ENCODE data around the gene EEF2K. TPM values are rescaled to one million over a fixed set of nuclear protein-coding genes. Genes with fewer than 3 reads are reported as not detected.

EEF2K gene
- total RNA-seq, 3 donors from 2014 or later: 23.3 to 40.5 (median 30.0) TPM

GRCh38 chr16:22203091-22203490, 3.0 kb upstream of the EEF2K start:
- no peaks in the 10 kb centered on the region for H3K36me3 ChIP-seq
- intact Hi-C loops (cut with DNase I; ENCODE audit: low total_unique reads): no loop called here
- H3K4me1 ChIP-seq: peaks cover 0 to 9% of the 10 kb centered on the region in 2 donors
- no peak overlapping the region for H3K4me3 ChIP-seq
- TF ChIP-seq, protein P1, sequence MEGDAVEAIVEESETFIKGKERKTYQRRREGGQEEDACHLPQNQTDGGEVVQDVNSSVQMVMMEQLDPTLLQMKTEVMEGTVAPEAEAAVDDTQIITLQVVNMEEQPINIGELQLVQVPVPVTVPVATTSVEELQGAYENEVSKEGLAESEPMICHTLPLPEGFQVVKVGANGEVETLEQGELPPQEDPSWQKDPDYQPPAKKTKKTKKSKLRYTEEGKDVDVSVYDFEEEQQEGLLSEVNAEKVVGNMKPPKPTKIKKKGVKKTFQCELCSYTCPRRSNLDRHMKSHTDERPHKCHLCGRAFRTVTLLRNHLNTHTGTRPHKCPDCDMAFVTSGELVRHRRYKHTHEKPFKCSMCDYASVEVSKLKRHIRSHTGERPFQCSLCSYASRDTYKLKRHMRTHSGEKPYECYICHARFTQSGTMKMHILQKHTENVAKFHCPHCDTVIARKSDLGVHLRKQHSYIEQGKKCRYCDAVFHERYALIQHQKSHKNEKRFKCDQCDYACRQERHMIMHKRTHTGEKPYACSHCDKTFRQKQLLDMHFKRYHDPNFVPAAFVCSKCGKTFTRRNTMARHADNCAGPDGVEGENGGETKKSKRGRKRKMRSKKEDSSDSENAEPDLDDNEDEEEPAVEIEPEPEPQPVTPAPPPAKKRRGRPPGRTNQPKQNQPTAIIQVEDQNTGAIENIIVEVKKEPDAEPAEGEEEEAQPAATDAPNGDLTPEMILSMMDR (IDR thresholded peaks at IDR 0.05): no peak
- no peak for TF ChIP-seq POLR2AphosphoS5 (IDR thresholded peaks at IDR 0.05)
- no peak for DNase-seq (ENCODE audit: low spot score in 2 of 2)
- H3K27me3 ChIP-seq: no peaks in the 10 kb centered on the region
- H3K9me3 ChIP-seq: no peaks in the 10 kb centered on the region
- no peak overlapping the region for H3K27ac ChIP-seq

- Histone ChIP-seq H3K27ac (peak overlapping the region in 1 of 2 donors; percentile 80), H3K9me3 (no peaks in the 10 kb centered on the region)
- DNase-seq (ENCODE audit: low spot score in 2 of 2): no peak
Observed at GRCh38 chr16:22204091-22204655, 1.9 kb upstream of the EEF2K start.

GRCh38 chr16:22205577-22206012, 483 bp upstream of the EEF2K start:
- no peak for DNase-seq (ENCODE audit: low spot score in 2 of 2)
- H3K4me1 ChIP-seq: peaks cover 0 to 12% of the 10 kb centered on the region in 2 donors
- H3K9me3 ChIP-seq: no peaks in the 10 kb centered on the region
- no peaks in the 10 kb centered on the region for H3K36me3 ChIP-seq
- peak overlapping the region; percentile 79 to 94 (median 92) for H3K4me3 ChIP-seq
- no peaks in the 10 kb centered on the region for H3K27me3 ChIP-seq
- TF ChIP-seq, protein P1 (IDR thresholded peaks at IDR 0.05): no peak
- TF ChIP-seq POLR2AphosphoS5 (IDR thresholded peaks at IDR 0.05) (no peak), POLR2A (IDR thresholded peaks at IDR 0.05) (no peak)
- intact Hi-C loops (cut with DNase I; ENCODE audit: low total_unique reads): loop anchor here (5.0 kb wide), 1 partner anchor 97 kb away; no protein-coding TSS in a partner anchor
- H3K27ac ChIP-seq: peak overlapping the region; percentile 80 to 91

More at GRCh38 chr16:22204091-22204655, 1.9 kb upstream of the EEF2K start:
- Histone ChIP-seq H3K27me3 (no peaks in the 10 kb centered on the region), H3K4me1 (peaks cover 0 to 12% of the 10 kb centered on the region in 2 donors), H3K36me3 (no peaks in the 10 kb centered on the region), H3K4me3 (no peak overlapping the region)
- no peak for TF ChIP-seq POLR2AphosphoS5 (IDR thresholded peaks at IDR 0.05)
- TF ChIP-seq, protein P1 (IDR thresholded peaks at IDR 0.05): no peak
- TF ChIP-seq POLR2A (IDR thresholded peaks at IDR 0.05): no peak
- intact Hi-C loops (cut with DNase I; ENCODE audit: low total_unique reads): no loop called here

DNA sequence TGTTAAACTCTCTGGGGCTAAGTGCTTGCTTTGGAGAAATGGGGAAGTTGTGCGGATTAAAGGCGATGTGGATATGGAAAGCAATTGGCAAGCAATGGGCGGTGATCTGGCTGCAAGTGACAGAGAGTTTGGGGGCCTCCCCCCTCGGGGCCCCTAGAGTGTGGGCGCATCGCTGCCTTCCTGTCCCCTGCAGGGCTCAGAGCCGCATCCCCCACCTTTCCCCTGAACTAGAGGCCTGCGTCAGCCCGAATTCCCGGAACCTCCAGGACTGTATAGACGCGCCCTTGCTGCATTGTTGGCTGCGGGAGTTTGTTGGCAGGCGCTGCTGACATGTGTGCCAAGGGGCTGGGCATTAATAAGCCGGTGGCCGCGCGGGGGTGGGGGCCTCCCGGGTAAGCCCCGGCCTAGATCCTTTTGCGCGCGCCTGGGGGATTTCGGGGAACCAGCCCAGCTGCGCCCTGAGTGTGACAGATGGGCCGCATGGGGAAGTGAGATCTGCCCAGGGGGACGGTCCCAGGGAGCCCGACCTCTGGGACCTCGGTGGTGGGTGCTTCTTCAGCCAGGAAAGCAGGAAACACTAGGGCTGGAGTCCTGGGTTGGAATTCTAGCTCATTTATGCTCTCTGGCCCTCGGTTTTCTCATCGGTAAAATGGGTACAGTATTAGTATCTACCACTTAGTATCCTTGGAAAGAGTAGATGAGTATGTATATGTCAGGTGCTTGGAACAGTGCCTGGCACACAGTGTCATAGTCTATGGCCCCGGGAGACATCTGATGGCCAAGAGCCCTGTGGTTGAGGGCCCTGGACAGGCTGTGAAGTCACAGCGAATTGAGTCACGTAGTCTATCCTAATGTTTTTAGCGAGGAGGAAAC, 1.0 kb downstream of the EEF2K start:
- peak overlapping the region; percentile 79 to 94 (median 92) for H3K4me3 ChIP-seq
- H3K27ac ChIP-seq: peak overlapping the region; percentile 80 to 91
- H3K36me3 ChIP-seq: no peaks in the 10 kb centered on the region
- peaks cover 0 to 12% of the 10 kb centered on the region in 2 donors for H3K4me1 ChIP-seq
- H3K9me3 ChIP-seq: no peaks in the 10 kb centered on the region
- TF ChIP-seq POLR2A (IDR thresholded peaks at IDR 0.05): no peak
- TF ChIP-seq, protein P1 (IDR thresholded peaks at IDR 0.05): no peak
- peak in 2 of 3 donors; percentile 34 to 63 for TF ChIP-seq POLR2AphosphoS5 (IDR thresholded peaks at IDR 0.05)
- H3K27me3 ChIP-seq: no peaks in the 10 kb centered on the region
- intact Hi-C loops (cut with DNase I; ENCODE audit: low total_unique reads): loop anchor here (5.0 kb wide), 1 partner anchor 95 kb away; no protein-coding TSS in a partner anchor
- DNase-seq (ENCODE audit: low spot score in 2 of 2): peak; percentile 68 to 86
